Left hindlimb (tissue), 1 donor: Measurements from ENCODE around the gene PLN.

Experiments
- DNase-seq: peaks from one replicate; pipeline ENCODE4 v3.0.0-alpha.2; 2018

Gene PLN

DNA sequence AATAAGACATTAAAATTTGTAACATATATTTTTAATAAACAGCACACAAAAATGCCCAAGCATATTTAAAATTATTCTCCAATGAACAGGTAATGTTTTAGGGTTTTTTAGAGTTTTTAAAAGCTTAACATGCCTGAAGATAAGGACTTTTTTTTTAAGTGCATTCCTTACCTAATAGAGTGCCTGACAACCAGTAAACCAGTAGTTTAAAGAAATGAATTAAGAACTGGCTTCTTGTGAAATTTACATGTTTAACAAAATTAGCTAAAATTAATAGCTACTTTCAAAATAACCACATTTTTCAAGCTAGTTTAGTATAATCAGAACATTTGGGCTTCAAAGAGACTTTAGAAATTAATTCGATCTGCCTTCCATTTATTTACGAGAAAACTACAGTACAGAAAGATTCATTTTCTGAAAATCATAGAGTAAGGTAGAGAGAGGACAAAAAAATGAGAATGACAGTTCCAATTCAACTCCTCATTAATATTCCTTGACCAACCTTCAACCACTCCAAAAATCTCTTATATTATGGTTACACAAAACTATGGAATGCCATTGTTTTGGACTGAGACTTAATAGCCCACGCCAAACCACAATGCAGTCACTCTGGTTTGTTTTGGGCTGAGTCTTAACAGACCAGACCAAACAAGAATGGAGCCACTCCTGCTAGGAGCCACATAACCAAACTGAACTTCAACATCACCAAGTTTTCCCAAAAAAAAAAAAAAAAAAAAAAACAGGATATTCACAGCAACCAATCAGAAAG lies 5.7 kb upstream of the PLN start:
- no peak for DNase-seq

DNA sequence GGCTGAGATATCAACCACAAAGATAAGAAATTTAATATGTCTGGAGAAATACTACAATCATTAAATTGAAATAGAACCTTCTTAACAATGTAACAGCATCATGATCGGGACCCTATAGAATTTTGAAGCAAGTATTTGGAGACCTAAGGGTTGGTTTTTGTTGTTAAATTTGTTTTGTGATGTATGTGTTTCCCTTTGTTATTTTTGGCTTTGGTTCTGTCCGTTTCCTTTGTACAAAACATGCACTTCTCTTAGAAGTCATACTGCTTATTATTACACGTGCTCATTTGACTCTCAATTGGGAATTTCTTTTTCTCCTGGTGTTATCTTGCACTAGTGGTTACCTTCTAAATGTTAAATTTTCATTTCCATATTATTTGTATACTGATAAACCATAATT lies 4.0 kb upstream of the PLN start:
- DNase-seq = no peak

DNA sequence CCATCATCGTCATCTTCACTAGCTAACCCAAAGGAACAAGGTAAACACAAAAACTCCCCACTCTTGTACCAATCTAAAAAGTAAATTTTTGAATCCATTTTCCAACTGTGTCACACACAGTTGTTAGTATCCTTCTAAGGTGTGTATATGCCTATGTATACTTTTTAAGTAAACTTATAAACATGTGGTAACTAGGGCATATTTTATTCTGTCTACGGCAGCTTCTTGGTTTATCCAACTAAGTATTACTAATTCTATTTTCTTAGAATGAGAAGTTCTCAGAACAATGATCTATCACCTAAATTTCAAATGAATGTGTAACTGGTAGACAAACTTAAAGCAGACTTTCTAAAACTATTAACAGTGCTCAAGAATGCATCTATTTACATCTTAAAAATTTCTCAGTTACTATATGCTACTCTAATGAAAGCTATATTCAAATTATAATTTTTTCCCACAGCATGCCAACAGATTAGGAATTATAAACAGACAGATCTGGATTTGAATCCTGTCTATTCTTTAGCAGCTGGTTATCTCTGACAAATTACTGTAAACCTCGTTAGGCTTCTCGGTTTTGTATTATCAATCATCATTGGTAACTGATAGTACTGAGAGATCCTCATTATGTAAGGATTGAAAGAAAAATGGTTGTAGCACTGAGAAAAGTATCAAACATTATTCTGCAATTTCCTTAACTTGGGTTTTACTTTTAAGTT lies 1.8 kb upstream of the PLN start:
- DNase-seq = no peak

DNA sequence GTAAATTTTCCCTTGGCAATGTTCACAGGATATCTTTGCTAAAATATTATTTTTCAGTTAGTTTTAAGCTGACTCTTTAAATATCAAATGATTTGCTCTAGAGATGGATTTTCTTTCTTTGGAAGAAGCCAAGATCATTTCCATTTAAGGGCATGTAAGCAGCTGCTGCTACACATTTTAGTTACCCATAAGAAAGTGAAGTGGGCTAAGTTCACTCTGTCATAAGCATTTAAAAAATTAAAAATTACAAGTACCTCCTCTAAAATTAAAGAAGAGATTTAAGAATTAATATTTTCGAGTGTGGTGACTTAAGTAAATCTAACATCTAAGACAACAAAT lies 1.2 kb upstream of the PLN start:
- no peak for DNase-seq

DNA sequence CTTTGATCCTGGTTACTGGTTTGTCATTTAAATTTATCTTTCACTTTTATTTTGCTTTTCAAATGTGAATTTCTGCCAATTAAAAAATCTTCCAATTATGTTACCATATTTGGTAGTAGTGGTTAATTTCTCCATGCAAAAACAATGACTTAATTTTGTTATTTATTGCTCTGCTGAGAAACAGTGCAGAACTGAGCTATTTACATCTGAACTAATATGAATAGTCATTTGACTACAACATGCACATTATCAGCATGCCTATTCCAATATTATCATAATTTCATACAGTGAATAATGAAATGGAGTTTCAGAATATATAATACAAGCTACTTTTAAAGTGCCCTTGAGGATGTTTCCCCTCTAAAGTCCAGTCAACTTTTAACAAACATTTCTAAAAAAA lies 517 bp downstream of the PLN start:
- DNase-seq = no peak

DNA sequence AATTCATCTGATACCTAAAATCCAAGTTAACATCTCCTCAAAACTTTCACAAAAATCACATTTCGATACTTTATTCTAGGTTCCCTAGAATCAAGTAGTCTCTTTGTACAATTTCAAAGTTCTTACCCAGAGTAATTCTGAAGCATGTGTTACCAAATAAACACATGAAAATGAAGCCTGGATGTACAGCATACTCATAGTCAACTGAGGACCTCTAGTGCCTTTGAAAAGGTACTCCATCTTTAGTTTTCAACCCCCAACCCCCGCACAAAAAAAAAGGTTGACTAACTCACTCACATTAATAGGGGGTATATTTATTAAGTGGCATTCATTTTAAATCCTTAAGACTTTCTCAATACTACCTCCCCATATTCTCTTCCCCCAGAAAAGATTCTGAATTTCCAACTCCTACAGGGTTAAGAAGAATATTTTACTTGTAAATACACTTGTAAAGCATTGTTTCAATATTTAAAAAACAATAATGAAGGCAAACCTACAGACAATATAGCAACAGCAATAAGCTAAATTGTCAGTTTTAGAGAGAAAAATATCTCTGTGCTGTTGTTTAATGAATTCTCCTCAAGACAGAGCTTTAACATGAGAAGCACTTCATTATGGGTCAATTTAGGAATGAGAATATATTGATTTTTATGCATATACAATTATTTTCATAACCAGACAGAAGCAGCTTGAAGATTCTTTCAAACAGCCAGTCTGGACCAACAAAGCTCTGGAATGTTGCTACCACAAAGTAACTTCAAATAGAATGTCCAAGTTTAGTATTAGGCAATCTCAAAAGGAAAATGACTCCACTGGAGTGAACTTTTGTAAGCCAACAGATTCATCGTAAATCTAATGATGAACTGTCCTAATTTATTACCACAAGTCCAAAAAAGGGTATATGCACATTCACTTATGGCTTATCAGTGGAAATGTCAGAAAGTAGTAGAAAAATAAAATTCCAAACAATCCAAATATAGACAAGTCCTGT lies 3.3 kb downstream of the PLN start:
- DNase-seq = no peak

DNA sequence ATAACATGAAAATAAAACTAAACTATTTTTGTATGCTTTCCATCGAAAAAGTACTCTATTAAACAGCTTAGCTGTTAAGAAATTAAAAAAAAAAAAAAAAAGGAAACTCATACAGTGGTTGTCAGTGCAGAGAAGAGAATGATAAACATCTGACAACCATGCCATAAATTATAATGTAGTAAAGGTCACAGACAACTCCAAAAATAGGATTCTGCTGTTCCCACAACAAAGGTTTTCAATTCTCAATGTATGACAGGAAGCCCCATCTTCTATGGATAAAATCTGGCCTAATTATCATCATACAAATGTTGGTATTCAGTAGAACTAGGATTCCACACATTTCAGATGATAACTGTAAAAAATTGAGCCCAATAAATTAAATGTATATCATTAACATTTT lies 5.0 kb downstream of the PLN start:
- DNase-seq = no peak

DNA sequence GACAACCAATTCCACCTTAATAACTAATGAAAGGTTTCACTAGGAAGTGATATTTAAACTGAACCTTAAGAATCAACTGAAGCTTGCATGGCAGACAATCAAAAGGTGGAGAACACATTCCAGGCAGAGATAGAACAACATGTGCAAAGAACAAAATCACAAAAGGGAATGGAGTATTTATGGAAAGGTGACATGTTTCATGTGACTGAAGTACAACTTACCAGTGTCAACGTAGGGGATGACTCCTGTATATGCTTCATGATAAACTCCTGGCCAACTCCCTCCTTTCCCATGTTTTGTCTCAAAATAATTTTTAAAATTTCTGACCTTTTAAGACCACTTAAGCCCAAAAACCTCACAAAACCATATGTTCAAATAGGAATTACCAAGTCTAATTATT lies 6.6 kb downstream of the PLN start:
- no peak for DNase-seq

DNA sequence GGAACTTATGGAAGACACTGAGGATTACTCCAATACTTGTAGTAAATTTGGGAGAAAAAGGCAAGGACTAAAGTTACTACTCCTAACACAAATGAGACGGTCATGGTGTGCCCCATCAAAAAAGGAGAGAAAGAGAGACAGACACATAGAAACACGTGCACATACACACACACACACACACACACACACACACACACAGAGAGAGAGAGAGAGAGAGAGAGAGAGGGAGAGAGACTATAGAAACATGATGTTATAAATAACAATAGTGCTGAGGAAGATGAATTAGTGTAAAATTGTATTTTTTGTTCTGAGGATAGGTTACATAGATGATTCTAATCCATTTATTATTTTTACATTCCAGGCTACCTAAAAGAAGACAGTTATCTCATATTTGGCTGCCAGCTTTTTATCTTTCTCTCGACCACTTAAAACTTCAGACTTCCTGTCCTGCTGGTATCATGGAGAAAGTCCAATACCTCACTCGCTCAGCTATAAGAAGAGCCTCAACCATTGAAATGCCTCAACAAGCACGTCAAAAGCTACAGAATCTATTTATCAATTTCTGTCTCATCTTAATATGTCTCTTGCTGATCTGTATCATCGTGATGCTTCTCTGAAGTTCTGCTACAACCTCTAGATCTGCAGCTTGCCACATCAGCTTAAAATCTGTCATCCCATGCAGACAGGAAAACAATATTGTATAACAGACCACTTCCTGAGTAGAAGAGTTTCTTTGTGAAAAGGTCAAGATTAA lies 10.5 kb downstream of the PLN start:
- DNase-seq = no peak

DNA sequence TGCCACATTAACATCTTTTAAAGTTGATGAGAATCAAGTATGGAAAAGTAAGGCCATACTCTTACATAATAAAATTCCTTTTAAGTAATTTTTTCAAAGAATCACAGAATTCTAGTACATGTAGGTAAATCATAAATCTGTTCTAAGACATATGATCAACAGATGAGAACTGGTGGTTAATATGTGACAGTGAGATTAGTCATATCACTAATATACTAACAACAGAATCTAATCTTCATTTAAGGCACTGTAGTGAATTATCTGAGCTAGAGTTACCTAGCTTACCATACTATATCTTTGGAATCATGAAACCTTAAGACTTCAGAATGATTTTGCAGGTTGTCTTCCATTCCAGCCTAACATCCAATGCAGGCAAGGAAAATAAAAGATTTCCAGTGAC lies 11.6 kb downstream of the PLN start:
- no peak for DNase-seq

DNA sequence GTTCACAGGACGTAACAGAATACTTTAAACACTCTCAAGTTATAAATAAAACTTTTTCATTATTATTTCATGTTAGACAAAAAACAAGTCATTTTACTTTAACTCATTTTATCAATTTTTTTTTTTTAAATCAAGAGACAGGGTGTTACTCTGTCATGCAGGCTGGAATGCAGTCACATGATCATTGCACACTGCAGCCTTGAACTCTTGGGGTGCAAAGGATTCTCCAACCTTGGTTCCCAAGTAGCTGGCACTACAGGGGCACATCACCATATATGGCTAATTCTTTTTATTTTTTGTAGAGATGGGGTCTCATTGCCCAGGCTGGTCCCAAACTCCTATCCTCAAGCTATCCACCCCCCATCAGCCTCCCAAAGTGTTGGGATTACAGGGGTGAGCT lies 14.2 kb downstream of the PLN start:
- DNase-seq = no peak

DNA sequence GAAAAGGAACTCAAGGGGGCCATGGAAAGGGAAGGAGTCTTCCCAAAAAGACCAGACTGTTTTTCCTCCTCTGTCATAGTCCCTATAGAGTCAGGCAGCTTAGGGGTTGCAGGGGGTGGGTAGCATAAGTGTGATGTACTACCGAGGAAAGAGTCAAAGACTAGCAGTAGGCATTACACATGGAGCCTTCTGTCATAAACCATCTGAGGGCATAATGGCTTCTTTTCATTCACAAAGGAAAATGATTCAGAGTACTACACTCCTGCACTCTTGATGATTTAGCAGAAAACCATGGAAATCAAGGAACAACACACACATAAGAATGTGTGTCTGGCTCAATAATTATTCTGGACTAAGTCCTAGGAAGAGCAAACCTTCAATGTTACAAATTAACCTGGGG lies 14.9 kb downstream of the PLN start:
- no peak for DNase-seq

DNA sequence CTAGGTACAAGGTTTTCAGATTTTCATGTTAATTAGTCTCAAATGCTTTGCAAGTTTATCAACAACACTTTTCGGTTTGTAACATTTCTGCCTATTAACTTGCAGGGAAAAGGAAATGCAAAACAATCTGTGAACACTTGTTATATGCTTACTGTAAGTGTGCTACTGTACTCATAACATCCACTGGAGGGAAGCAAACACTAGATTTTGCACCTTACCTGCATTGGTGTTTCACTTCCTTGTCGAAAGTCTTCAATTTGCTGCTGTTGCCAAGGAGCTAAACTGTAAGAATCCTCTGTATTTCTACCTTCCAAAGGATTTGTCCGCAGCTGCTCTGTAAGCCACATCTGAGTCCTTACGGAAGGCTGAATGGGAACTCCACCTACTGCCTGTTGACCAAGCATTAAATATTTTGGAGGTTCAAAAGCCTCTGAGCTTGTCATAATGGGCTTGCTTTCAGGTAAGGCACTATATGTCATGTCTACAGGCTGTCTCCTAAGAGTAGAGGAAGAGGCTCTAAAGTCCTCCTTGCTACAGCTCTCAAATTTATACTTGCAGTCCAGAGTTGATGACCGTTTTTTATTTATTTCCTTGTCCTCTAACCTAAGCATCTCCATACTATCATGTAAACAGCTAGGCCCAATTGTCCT lies 17.3 kb downstream of the PLN start:
- no peak for DNase-seq

DNA sequence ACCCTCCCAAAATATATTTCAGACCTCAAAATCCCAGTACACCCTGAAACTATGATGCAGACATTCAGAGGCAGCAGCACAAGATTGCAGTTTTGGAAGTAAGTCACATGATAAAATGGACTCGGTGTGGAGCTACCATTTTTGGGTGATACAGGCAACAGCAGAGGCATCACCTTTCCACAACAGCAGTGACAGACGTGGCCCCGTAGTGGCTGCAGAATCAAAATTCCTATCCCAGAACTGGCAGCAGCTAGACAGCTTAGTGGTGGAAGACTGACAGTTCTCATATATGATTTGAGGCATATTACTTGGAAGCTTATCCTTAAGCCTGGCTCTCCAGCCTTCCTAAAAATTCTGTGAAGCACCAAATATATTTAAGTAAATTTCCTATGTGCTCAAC lies 19.9 kb downstream of the PLN start:
- DNase-seq = no peak

DNA sequence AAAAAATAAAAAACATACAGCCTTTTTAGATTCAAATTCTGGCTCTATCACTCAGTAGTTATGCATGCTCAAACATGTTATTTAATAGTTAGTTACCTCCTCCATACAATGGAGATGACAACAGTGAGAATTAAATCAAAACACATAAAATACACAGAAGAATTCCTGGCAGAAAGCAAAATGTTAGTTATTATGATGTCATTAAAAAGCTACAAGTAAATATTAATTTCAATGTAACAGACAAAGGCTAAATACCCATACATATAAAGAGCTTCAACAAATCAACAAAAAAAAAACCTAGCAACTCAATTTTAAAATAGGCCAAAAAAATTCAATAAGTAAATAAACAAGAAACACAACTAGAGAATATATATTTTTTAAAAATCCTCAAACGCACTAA lies 21.4 kb downstream of the PLN start:
- DNase-seq = no peak

DNA sequence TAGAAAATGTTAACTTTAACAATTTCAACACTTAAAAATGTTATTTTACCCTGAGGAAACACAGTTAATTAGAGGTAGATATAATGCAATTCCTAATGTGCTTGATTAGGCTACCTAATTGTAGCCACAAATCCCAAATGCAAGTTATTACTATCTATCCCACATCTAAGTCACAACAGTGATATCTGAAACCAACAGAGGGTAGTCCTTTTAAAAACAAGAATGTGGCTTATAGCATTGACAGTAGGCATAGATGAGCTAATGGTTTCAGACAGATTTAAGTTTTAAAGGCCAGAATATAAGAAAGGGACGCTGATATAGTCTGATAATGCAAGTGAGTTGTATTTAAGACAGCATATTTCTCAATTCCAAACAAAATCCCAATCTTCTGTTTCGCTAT lies 23.0 kb downstream of the PLN start:
- no peak for DNase-seq

DNA sequence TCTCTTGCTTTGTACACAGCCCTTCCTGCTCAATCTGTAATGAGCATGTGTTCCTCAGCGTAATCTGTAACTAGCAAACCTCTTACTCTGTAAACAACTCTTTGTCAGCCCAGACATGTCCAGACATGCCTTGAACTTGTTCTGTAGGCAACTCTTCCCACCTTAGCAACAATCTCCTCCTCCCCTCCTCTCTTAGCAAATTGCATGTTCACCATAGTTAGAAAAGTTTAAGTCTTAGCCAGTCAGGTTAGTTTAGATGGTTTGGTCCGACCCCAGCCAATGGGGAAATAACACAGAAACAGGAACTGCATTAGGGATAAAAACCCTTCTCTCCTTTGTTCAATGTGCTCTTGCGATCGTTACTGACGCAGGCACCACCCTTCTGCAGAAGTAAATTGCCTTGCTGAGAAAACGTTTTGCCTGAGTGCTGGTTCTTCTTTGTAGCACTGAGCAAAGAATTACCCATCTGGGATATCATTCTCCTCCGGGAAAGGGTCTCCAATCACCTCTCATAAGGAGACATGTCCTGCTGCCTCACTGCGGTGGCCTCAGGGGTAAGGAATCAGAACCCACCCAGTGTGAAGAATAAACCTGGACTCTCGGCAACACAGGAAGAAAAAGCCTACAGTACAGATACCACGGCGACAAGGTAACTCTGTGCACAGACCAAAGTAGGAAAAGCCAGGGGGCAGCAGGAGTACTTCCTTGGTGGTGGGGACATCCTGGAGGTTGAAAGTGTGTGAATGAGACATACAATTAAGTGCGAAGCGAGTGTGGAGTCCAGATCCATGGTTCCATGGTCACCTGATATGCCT lies 26.2 kb downstream of the PLN start:
- DNase-seq = no peak

DNA sequence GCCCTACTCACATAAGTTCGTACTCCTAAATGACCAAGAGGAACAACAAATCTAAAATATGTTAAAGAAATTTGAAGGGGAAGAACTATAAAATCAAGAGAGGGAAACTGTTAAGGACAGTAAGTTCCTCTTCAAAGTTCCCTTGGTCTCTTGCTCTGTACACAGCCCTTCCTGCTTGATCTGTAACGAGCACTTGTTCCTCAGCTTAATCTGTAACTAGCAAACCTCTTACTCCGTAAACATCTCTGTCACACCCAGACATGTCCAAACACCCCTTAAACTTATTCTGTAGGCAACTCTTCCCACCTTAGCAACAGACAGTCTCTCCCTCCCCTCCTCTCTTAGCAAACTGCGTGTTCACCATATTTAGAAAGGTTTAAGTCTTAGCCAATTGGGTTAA lies 29.9 kb downstream of the PLN start:
- no peak for DNase-seq

DNA sequence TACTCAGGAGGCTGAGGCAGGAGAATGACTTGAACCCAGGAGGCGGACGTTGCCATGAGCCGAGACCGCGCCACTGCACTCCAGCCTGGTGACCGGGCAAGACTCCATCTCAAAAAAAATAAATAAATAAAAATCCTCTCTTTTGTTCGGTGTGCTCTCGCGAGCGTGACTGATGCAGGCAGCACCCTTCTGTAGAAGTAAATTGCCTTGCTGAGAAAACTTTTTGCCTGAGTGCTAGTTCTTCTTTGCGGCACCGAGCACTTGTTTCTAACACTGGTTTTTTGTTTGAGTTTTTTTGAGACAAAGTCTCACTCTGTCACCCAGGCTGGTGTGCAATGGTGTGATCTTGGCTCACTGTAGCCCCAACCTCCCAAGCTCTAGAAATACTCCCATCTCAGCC lies 30.5 kb downstream of the PLN start:
- DNase-seq = no peak

DNA sequence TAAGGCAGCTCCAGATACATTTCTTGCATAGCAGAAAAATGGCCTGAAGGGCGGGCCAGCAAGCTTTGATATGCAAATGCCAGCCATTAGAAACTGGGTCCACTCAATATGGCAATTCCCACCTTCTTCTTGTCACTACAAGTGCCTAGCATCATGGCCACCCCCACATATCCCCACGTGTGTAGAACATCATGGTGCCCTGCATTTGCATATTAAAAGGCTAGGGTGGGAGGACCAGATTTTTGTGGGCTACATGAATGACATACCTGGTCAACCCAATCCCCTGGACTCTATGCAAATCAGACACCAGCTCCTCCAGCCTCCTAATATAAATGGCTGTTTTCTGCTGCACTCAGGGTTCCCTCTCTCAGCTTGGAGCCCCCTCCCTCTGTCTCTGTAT lies 31.7 kb downstream of the PLN start:
- no peak for DNase-seq

DNA sequence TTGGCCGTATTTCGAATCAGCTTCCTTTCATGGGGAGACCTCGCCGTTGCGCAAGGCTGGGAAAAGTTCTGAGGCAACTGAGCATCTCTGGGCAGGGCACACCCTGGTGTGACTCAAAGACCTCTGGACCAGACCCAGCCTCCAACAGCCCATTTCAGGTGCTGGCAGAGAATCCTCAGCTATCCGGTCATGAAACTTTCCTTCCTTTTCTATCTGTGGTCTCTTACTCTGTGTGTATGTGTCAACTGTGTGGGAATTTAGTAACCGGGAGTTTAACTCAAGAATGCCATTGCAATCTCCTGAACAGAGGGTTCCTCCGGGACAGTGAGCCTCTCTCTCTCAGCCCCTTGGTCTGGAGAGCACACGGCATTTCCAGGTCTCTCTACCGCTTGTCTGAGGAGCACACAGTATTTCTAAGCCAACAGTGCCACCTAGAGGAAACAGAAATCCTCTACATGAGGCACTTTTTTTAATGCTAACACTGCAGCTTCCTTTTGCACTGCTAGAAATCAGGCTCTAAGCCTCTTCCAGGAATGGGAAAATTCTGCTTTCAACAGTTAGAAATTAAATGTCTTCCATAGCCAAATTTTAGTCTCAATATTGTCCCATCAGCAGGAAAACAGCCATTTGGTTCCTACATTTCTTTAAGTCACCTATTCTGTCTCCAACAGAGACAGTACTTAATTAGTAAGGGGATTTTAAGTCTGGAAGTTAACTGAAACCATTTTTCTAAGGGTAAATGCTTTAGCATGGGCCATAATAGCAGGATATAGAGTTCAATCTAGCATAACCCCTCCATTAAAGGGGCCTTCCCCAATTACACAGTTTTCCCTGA lies 32.7 kb downstream of the PLN start:
- no peak for DNase-seq
